HG02642 (cell line): ENCODE measurements around the gene GARIN5A.

ENCODE experiments used
- ATAC-seq: cut with Tn5 transposase; IDR thresholded peaks from one replicate; pipeline ENCODE4 v1.9.1; 2021; ENCODE audit warnings: mild to moderate bottlenecking; ENCODE audit not compliant: unreplicated experiment, poor library complexity

GARIN5A gene

GRCh38 chr19:50509366-50509765, 32.7 kb upstream of the GARIN5A start:
- ATAC-seq = no peak

- ATAC-seq = no peak
Measured at GRCh38 chr19:50508843-50509190, 32.2 kb upstream of the GARIN5A start.

GRCh38 chr19:50507376-50507775, 30.7 kb upstream of the GARIN5A start:
- ATAC-seq = no peak

- ATAC-seq = no peak
Measured at GRCh38 chr19:50506700-50507099, 30.1 kb upstream of the GARIN5A start.

DNA sequence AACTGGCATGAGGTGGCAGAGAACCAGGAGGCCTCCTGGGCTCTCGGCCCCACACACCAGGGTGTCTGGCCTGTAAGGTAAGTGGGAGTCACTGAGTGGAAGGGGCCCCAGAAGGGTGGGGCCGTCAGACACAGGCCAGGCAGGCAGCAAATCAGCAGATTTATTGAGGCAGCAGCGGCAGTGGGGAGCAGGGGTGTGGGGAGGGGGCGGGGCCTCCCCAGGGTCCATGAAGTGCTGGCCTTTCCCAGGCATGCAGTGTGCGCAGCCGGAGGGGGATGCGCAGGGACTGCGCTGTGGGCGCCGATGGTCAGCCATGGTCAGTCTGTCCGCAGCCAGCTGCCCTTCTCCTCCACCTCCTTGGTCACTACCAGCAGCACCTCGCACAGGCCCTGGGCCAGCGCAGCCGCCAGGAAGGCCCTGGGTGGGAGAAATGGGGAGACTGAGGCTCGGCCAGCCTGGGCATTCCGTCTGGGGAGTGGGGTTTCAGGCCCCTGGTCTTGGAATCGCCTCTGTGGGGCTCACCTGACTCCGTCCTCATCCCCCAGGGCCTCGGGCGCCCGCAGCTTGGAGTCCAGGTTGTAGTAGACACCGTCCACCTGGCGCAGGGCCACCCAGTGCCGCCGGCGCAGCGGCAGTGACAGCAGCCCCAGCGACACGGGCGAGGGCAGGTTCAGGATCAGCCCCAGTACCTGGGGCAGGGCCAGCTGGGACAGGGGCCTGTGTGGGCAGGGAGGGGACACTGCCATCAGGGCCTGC, 29.4 kb upstream of the GARIN5A start:
- no peak for ATAC-seq

GRCh38 chr19:50501568-50502475, 25.2 kb upstream of the GARIN5A start:
- ATAC-seq = no peak

GRCh38 chr19:50501186-50501567, 24.5 kb upstream of the GARIN5A start:
- ATAC-seq = no peak

GRCh38 chr19:50500753-50501151, 24.1 kb upstream of the GARIN5A start:
- no peak for ATAC-seq

- no peak for ATAC-seq
Measured at GRCh38 chr19:50500060-50500752, 23.6 kb upstream of the GARIN5A start.

- no peak for ATAC-seq
Measured at GRCh38 chr19:50498219-50499056, 21.8 kb upstream of the GARIN5A start.

DNA sequence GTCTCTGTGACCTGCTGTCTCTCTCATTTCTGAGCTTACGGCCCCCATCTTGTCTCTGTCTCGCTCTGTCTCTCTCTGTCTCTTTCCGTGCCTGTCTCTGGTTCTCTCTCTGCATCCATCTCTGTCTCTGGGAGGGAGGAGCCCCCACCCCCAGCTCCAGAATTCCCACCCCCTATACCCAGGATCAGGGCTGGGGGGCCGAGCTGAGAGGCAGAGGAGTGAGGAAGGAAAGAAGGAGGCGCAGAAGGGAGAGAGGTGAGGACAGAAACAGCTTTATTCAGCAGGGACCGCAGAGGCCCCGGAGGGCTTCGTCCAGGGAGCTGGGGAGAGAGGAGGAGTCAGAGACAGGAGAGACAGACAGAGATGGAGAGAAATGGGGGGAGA, 20.4 kb upstream of the GARIN5A start:
- ATAC-seq = no peak

GRCh38 chr19:50496189-50497021, 19.8 kb upstream of the GARIN5A start:
- ATAC-seq = no peak

DNA sequence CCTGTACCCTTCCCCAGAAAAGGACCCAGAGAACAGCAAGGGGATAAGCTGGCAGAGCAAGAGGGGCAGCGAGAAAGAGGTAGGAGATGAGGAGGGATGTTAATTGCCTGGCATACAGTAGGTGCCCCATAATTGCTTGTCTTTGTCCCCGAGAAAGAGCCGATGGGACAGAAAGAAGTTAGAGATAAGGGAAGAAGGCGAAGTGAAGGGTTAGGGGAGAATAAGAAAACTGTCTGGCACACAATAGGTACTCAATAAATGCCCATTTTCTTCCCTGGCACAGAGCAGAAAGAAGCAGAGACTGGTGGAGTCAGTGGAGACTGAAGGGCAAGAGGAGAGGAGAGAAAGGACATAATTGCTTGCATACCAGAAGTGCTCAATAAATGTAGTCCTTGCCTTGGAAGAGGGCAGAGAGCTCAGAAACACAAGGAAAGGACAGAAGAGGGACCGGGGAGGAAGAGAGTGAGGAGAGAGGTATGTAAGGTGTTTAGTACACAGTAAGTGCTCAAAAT, 18.4 kb upstream of the GARIN5A start:
- ATAC-seq = no peak

DNA sequence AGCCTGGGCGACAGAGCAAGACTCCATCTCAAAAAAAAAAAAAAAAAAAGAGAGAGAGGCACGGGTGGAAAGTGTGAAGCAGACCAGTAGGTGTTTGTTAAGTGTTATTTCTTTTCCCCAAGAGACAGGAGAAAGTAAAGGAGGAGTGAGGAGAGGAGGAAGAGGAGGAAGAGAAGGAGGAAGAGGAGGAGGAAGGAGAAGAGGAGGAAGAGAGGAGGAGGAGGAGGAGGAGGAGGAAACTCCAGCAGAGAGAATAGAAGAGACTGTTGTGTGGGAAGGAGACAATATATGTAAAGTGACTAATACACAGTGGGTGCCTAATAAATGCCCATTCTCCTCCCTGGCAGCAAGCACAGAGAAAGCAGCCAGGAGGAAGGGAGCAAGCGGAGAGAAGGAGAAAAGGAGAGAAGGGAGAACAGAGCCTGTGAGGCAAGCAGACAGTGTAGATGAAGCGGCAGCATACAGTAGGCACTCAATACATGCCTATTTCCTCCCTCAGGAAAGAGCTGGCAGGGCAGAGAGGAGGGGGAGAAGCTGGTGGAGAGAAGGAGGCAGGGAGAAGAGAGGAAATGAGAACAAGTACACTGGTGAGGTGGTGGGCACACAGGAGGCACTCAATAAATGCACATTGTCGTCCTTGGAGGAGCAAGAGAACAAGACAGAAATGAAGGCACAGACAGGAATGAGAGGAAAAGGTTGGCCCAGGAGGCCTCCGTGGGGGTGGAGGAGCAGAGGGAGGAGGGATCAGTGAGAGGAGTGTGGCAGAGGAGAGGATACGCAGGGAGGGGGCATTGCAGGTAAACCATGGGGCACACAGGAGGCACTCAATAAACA, 17.8 kb upstream of the GARIN5A start:
- no peak for ATAC-seq

- no peak for ATAC-seq
Measured at GRCh38 chr19:50493171-50493570, 16.5 kb upstream of the GARIN5A start.

DNA sequence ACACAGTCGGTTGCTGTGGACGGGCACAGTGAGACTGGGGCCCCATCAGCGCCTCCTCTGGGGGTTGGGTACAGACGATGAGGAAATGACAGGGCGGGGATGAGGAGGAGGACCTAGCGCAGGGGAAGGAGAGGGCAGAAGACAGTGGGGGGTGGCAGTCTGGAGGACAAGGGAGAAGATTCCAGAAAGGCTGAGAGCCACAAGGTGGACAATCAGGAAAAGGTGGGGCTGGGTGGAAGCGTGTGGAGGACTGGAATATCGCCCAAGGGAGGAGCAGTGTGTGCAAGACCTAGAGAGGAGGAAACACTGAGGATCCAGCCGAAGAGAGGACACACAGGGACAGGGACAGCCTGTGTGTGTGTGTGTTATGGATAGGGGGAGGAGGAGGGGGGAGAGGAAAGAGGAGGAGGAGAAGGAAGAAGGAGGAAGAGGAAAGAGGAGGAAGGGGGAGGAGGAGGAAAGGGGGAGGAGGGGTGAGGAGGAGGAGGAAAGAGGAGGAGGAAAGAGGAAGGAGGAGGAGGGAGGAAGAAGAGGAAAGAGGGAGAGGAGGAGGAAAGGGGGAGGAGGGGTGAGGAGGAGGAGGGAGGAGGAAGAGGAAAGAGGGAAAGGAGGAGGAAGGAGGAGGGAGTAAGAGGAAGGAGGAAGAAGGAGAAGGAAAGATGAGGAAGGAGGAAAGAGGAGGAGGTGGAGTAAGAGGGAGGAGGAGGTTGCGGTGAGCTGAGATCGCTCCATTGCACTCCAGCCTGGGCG, 15.8 kb upstream of the GARIN5A start:
- no peak for ATAC-seq

DNA sequence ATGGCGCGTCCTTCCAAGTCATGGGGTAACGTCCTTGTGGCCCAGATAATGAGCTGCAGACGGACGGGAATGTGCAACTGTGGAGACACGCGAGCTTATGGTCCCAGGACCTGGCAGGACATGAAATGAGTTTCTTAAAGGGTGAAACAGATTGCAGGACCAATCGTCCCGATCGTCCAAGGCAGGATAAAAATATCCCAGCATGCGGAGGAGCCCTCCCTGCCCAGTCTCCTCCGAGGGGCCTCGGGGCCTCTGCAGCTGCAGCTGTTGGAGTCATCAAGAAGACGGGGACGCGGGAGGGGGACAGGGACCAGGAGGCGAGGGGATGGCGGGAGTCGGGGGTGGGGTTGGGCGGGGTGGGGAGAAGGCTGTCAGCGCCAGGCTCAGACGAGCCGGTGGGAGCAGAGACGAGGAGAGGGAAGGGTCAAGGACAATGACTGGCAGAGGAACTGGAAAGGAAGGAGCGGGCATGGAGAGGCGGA, 14.4 kb upstream of the GARIN5A start:
- ATAC-seq = no peak
